ENCODE results near the gene FAM210A.
A peak's percentile ranks its signal among the peaks of the same experiment; 100 is the strongest.

FAM210A gene

DNA sequence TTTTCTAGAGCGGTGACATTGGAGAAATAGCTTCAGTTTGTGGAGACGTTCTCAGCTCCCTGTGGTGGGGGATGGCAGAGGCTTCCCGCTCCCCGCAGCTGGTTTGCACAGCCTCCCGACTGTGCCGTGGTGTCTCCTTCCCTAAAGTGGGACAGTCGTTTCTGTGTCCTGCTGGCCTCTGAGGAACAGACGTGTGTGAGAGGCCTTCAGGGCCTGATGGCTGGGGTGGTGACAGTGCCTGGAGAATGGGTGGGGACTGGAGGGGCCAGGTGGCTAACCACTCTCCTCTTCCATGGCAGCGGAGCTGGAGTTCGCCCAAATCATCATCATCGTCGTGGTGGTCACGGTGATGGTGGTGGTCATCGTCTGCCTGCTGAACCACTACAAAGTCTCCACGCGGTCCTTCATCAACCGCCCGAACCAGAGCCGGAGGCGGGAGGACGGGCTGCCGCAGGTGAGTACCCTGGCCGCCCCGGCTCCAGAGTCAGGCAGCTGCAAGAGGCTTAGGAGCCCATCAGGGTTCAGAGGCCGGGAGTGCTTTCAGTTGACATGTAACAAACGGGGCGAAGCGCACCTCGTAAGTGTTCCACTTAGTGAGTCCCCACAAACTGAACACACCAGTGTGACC, 105.4 kb downstream of the FAM210A start:
- DNase-seq, result no peak

DNA sequence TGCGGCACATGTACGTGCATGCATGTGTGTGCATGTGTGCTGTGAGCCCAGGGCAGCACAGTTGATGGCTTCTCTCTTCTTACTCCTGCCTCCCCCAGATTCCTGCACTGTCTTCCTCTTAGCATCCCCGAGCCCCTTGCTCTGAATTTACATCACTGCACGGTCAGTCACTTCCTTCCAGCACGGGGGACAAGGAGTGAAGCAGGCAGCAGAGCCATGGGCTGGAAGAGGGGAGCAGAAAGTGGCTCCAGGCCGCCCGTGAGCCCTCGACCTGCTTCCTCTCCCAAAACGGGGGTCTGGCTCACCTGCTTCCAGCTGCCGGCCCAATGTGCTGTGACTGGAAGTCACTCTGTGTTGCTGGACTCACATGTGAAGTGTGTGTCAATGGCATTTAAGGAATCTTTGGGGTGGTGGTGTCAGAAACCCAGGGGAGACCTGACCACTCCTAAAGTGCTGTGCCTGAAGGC, 106.1 kb downstream of the FAM210A start:
- DNase-seq, result no peak

DNA sequence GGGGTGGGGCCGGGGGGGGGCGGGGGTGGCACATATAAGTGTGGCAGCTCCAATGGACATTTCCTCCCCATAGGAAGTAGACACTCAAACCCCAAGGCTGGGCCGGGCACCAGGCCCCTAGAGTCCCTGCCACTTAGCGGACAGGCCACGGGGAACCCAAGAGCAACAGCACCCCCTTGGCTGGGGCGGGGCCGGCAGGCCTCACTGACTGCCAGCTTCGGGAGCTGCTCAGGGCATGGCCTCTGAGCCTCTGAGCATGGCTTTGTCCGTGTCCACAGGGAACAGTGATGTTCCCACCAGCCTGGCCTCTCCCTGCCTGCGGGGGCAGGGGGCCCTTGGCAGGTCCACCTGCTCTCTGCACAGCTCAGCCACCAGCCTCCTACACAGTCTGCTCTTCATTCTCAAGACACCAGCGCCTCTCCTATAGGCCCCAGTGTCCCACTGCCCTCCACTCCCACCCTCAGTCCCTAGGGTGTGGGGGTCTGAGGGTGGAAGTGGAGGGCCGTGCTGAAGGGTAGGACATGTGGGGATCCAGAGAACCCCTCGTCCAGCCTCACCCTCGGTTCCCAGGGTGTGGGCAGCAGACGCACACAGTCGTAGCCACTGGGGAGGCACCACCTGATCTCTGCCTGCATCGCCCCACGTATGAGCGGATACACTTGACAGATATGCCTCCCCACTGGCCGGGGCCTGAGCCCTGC, 106.7 kb downstream of the FAM210A start:
- no peak for DNase-seq

DNA sequence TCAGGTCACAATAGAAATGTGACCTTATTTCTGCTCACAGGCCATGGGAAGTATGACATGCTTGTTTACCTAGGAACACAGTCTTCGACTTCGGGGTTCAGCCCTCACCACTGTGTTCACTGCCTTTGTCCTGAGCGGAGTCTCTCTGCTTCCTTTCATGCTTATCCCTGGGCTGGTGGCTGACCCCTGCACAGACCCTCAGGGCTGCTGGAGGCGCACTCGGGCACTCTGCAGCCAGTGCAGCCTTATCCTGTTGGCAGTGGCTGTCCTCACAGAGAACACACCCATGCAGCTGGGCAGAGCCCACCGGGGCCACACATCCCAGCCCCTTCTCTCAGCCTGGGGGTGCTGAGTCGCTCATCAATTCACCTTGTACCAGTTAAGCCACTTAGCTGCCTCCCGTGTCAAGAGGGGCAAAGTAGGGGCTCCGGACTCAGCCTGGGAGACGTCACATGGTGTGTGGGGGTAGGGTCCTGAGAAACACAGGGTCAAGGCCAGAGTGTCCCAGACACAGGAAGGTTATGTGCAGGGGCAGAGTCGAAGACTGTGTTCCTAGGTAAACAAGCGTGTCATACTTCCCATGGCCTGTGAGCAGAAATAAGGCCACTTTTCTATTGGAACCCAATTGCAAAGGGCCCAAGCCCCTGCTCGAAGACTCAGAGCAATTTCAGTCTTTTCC, 107.5 kb downstream of the FAM210A start:
- DNase-seq, result no peak

DNA sequence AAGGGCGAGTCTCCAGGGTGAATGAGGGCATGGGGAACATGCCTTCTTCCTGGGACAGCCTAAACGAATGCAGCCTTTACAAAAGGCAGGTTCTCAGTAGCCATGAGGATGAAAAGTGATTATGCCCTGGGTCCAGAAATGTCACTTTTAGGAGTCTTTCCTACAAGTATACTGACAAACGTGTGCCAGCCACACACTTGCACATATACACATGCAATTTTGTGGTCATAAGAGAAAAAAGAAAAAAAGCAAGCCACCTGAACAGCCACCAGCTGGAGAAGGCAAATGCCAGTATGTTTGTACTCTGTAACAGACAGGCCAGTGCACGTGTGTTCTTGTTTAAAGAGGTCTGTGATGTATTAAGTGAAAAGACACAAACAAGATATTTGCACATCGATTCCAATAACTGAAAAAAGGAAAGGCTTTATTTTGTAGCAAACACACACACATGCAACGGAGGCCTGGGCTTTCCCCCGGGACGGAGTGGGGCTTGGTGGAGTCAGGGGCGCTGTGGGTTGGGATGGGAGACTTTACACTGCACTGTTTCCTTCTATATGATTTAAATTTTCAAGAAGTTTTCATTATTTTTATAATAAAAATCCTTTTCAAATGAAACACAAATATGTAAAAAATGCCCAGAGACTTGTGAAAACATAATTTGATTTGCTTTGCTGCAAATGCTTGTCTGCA, 108.4 kb downstream of the FAM210A start:
- no peak for DNase-seq

DNA sequence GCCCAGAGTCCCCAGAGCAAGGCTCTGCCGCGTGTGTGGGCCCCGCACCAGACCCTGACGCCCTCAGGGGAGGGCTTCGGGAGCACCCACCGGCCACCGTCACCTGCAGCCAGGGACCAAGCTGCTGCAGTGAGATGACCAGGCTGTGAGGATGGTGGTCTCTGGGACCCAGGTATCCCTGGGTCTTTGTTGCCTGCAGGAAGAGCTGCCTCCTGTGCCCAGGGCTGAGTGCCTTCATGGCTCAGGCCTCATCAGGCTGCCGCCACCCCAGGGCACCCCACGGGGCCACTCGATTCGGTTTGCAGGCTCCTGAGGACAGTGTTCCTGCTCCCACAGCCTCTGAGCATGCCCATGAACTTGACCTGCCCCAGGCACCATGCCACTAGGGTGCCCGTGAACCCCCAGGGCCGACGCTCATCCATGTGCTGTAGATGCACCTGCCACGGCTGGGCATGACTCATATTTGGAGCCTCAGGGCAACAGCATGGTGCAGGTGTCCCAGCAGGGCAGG, 109.8 kb downstream of the FAM210A start:
- DNase-seq, result no peak

DNA sequence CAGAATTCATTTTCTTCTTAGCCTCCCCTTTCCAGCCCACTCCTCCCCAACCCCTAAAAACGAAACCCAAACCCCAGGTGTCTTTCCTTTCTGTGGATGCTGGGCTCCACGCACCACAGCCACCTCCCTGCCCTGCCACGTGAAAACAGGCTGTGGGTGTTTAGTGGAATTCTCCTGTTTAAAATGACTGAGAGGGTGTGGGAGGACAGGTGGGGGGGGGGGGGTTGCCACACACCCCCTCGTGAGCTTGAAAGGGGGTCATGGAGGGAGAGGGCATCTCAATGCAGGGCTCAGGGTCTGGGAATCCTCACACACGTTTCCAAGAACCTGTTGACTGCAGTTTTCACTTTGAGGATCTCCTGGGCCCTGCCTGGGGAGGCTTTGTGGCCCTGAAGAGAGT, 110.3 kb downstream of the FAM210A start:
- DNase-seq, result no peak

DNA sequence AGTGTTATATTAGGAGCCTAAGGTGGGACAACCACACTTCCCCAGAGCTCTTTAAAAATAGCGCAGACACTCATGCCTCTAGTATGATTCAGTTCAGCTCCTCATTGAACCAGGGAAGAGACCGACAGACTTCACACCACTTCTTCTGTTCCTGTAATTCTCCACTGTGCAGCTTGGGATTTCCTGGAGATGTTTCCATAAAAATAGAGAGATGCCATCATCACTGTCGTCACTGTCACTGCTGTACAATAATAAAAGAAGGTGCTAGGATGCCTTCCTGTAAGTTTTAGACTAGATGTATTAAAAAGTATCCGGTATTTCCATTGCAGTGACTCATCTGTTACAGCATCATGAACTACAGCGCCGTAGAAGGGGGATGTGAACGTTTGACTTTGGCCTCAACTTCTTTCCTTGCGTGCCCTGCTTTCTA, 110.9 kb downstream of the FAM210A start:
- peak; percentile 40 for DNase-seq

DNA sequence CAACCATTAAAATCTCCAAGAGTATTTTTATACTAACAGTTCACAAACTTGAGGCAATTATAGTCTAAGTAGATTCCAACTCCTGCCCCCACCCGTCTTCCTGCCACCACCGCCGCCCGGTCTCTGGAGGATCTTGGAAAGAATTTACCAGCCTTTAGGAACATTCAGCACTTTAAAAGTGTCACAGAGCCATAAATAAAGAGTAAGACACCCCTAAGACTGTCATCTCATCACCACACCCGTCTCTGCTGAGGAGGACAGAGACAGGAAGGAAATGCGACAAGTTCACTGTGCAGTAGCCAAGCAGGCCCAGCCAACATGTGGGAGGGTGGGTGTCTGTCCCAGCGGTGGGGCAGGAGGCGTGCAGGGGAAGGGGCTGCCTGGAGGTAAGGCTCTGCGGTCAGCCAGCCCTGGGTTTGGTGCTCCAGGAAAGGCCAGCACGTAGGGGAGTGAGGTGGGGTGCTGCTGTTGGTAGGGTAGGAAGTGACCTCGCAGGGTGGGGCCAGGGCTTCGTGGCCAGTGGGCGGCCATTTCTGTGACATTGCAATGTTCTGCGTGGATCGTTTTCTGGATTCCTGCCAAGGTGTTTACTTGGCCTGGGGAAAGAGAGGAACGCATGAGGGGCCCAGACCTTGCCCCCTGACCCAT, 111.6 kb downstream of the FAM210A start:
- peak; percentile 58 for DNase-seq

DNA sequence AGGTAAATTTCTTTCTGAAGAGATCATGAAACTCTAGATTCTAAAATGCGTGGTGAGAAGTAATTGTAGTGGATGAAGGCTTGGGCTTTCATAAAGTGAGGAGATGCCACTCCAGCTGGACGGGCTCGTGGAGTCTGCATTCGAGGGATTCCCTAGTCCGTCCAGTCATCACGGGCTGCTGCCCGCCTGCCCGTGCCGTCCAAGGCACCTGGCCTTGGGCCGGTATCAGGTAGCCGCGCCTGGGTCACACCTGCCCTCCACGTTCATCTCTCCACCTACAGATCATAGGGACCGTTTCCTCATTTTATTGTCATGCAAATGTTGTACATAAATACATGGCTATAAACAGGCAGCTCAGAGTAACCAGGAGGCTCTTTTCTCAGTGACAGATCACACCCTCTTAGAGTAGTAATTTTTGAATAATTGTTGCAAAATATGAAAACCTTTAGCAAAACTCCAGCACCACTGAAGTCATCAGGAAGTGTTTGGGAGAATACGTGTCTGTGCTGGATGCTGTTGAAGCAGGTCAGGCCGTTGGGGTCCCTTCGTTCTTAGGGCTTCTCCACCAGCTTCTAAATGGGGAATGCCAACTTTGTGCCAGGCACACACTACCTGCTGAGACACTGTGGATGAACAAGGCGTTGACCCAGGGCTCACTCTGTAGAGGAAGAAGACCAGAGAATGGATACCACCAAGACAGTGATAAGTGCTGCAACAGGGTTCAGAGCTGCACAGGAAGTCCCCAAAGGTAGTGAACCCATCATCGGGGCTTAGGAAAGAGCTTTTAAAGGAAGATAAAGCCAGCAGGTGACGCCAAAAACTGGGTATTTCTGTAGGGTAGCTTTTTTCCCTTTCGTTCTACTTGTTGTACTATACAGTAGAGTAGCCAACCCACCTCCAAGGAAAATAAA, 112.5 kb downstream of the FAM210A start:
- no peak for DNase-seq
